DOHH2 (cell line): ENCODE measurements around the gene FUT8.

ENCODE experiments used
- H3F3A ChIP-seq: fragments of 200-600 bp; sonication (generic), shearing (Covaris generic); 2 replicates; pipeline ENCODE4 v1.6.0; 2016; ENCODE audit warnings: antibody characterized with exemption, mild to moderate bottlenecking; ENCODE audit not compliant: control insufficient read depth, insufficient read depth
- H3K27ac ChIP-seq: fragments of 200-600 bp; sonication (generic); 2 replicates; pipeline ENCODE4 v1.5.1; 2014; ENCODE audit warnings: low read depth, mild to moderate bottlenecking, low read length, moderate library complexity
- H3K27me3 ChIP-seq: fragments of 200-600 bp; sonication (generic); 2 replicates; pipeline ENCODE4 v1.6.1; 2014; ENCODE audit warnings: mild to moderate bottlenecking, low read length, mixed read lengths; ENCODE audit not compliant: control insufficient read depth
- H3K36me3 ChIP-seq: fragments of 200-600 bp; sonication (generic); 2 replicates; pipeline ENCODE4 v1.6.1; 2014; ENCODE audit warnings: mild to moderate bottlenecking, low read length, moderate library complexity, mixed read lengths; ENCODE audit not compliant: control insufficient read depth
- H3K4me1 ChIP-seq: fragments of 200-600 bp; sonication (generic); 2 replicates; pipeline ENCODE4 v1.6.1; 2014; ENCODE audit warnings: mild to moderate bottlenecking, low read length, mixed read lengths; ENCODE audit not compliant: control insufficient read depth
- H3K4me2 ChIP-seq: fragments of 200-600 bp; sonication (generic); 2 replicates; pipeline ENCODE4 v1.6.0; 2014; ENCODE audit warnings: mild to moderate bottlenecking, low read length, moderate library complexity
- H3K4me3 ChIP-seq: fragments of 200-600 bp; sonication (generic); 2 replicates; pipeline ENCODE4 v1.5.1; 2014; ENCODE audit warnings: mild to moderate bottlenecking, low read length, mixed read lengths
- H3K79me2 ChIP-seq: fragments of 200-600 bp; sonication (generic); 2 replicates; pipeline ENCODE4 v1.6.1; 2014; ENCODE audit warnings: mild to moderate bottlenecking, low read length, mixed read lengths; ENCODE audit not compliant: control insufficient read depth
- H3K9me2 ChIP-seq: fragments of 200-600 bp; sonication (generic); replicated peaks from 2 replicates; pipeline ENCODE4 v1.6.1; 2014; ENCODE audit warnings: mild to moderate bottlenecking, low read length, mixed read lengths; ENCODE audit not compliant: control insufficient read depth
- H3K9me3 ChIP-seq: fragments of 200-600 bp; sonication (generic); 2 replicates; pipeline ENCODE4 v1.6.1; 2014; ENCODE audit warnings: antibody characterized with exemption, low read length, mixed read lengths; ENCODE audit not compliant: control insufficient read depth, insufficient read depth
- H4K20me1 ChIP-seq: fragments of 200-600 bp; sonication (generic); 2 replicates; pipeline ENCODE4 v1.6.0; 2014; ENCODE audit warnings: low read depth, mild to moderate bottlenecking, antibody characterized with exemption, low read length, moderate library complexity; ENCODE audit not compliant: control insufficient read depth, insufficient read depth
- CTCF ChIP-seq: fragments of 200-600 bp; sonication (generic); IDR thresholded peaks from one replicate; pipeline ENCODE4 v1.5.1; 2014; ENCODE audit warnings: antibody characterized with exemption, mild to moderate bottlenecking, low read depth, low read length; ENCODE audit not compliant: poor library complexity, severe bottlenecking
- EZH2phosphoT487 ChIP-seq: fragments of 200-600 bp; sonication (generic); IDR thresholded peaks from 2 replicates; pipeline ENCODE4 v1.6.1; 2017; ENCODE audit warnings: borderline replicate concordance, mild to moderate bottlenecking, antibody characterized with exemption, low read length, moderate library complexity, mixed read lengths

FUT8 gene

GRCh38 chr14:65429757-65430156, 17.2 kb downstream of the FUT8 start:
- H3K9me2 ChIP-seq = no peaks in the 10 kb centered on the region
- peaks cover 54% of the 10 kb centered on the region for H3K4me1 ChIP-seq
- no peaks in the 10 kb centered on the region for H3F3A ChIP-seq
- H3K79me2 ChIP-seq = peaks cover 97% of the 10 kb centered on the region
- TF ChIP-seq EZH2phosphoT487 = no peak
- TF ChIP-seq CTCF = no peak
- peaks cover 37% of the 10 kb centered on the region for H3K36me3 ChIP-seq
- no peak overlapping the region for H3K4me2 ChIP-seq
- H3K27me3 ChIP-seq = no peaks in the 10 kb centered on the region
- no peak overlapping the region for H3K4me3 ChIP-seq
- no peak overlapping the region for H3K27ac ChIP-seq
- H3K9me3 ChIP-seq = no peaks in the 10 kb centered on the region
- peaks cover 8% of the 10 kb centered on the region; the same call in 1 of the 2 replicates for H4K20me1 ChIP-seq

DNA sequence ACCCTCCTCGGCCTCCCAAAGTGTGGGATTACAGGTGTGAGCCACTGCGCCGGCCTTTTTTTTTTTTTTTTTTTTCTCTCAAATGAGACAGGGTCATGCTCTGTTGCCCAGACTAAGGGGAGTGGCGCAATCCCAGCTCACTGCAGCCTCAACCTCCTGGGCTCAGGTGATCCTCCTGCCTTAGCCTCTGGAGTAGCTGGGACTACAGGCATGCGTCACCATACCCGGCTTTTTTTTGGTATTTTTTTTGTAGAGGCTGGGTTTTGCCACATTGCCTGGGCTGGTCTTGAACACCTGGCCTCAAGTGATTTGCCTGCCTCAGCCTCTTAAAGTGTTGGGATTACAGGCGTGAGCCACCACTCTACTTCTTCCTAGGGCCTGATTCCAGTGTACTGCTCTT, 18.7 kb downstream of the FUT8 start:
- Histone ChIP-seq H3K27me3 (no peaks in the 10 kb centered on the region), H3K79me2 (peaks cover 96% of the 10 kb centered on the region), H3F3A (no peaks in the 10 kb centered on the region), H3K4me2 (no peak overlapping the region), H3K9me2 (no peaks in the 10 kb centered on the region), H3K36me3 (peaks cover 48% of the 10 kb centered on the region), H3K27ac (no peak overlapping the region), H4K20me1 (peaks cover 8% of the 10 kb centered on the region; the same call in 1 of the 2 replicates), H3K4me1 (peaks cover 53% of the 10 kb centered on the region), H3K4me3 (no peak overlapping the region), H3K9me3 (no peaks in the 10 kb centered on the region)
- TF ChIP-seq CTCF (no peak), EZH2phosphoT487 (no peak)

GRCh38 chr14:65431951-65432350, 19.4 kb downstream of the FUT8 start:
- H3F3A ChIP-seq = no peaks in the 10 kb centered on the region
- no peaks in the 10 kb centered on the region for H3K9me3 ChIP-seq
- peaks cover 53% of the 10 kb centered on the region for H3K4me1 ChIP-seq
- peaks cover 43% of the 10 kb centered on the region for H3K36me3 ChIP-seq
- H3K79me2 ChIP-seq = peaks cover 96% of the 10 kb centered on the region
- H3K27ac ChIP-seq = no peak overlapping the region
- H3K4me2 ChIP-seq = no peak overlapping the region
- no peak overlapping the region for H3K4me3 ChIP-seq
- TF ChIP-seq CTCF = no peak
- no peak for TF ChIP-seq EZH2phosphoT487
- peaks cover 2% of the 10 kb centered on the region; the same call in 1 of the 2 replicates for H4K20me1 ChIP-seq
- no peaks in the 10 kb centered on the region for H3K9me2 ChIP-seq
- H3K27me3 ChIP-seq = no peaks in the 10 kb centered on the region
